Colon (tissue), 2 donors: ENCODE results near the gene C1orf159.

Experiments
- FAIRE-seq: peaks from 2 replicates; lab custom pipeline; 2012; peaks lifted over from hg19 to GRCh38; lab: Jason Lieb, UNC
- donor health status: control.
- donor health status: control.

The C1orf159 gene

DNA sequence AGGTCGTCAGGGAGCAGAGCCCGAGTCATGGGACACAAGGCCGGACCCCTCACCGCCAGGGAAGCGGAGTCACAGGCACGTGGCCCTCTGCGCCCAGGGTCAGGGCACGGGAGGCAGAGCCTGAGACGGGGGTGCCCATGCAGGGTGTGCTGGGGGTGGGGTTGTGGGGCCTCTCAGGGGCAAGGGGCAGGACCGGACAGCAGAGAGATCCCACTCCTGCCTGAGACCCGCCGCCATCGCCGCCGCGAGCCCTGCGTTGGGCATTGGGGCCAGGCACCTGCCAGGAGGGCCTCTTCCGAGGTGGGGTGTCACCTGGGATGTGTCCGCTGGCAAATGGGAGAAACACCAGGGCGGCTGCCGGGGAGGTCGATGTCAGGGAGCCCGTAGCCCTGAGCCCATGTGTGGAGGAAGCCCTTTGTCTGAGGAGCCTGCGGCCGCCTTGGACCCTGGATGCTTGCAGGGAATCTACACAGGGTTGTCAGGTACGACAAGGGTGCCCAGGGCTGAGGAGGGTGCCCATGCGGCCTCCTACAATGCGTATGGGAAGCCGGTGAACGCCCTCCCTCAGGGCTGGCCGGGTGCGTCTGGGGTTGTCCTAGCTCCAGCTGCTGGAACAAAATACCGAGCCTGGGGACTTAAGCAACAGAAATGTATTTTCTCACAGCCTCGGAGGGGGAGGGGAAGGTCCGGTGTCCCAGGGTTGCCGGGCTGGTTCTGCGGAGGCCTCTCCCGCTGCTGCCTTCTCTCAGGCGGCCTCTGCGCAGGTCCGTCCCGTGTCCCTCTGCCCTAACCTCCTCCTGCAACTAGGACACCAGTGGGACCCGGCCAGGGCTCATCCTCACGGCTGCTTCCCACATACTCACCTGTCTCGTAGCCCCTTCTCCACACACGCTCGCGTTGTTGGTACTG, 16.4 kb upstream of the C1orf159 start:
- FAIRE-seq, result no peak

DNA sequence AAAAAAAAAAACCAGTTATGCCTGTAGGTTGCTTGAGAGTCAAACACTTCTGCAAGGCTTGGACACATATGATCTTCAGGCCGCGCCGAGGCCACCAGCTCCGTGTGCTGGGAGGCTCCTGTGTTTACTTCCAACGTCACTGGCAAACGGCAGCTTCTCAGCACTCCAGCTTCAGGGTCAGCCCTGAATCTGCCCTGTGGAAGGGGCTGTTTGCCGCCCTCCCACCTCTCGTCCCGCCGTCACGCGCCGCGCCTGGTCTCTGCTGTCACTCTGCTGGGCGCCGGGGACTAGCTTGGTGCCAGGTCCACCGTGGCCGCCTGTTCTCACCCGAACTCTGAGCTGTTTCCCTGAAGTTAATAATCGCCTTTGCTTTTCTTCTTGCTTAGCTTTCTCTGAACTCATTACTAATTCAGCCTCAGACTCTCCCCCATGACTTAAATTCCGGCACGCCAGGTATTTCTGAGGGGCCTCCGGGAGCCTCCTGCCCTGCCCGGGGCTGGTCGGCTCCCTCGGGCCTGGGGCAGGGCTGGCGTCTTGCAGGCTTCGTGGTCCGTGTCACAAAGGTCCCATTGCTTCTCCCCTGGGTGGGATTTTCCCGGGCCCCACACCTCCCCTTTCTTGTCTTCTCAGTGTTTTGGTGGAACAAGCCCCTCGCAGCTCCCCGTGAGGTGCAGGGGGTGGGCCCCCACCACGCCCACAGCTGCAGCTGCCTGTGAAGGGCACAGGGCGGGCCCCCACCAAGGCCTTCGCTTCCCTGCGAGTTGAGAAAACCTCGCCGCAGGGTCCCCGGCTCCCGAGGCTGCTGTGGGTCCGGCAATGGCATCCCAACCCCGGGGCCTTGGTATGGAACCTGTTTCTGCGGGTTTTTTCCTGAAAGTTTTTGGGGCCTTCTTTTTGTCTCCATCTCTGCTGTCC, 14.6 kb upstream of the C1orf159 start:
- no peak for FAIRE-seq

DNA sequence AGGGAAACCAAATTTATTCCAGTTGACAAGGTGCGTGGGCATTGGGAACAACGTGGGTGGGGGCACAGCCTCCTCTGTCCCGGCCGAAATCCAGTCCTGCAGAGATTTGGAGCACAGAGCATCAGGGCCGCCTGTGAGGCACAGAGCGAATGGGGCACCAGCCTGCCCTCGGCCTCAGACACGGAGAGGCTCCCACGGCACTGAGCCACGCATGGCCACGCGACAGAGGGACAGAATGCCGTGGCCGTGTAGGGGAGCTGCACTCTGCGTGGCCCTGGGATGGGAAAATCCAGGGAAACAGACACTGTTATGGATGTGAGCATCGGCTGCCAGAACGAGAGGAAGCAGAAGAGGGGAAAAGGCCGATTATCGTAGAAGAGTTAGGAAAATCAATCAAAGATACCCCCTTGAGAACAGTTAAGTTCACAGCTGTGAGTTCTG, 13.5 kb upstream of the C1orf159 start:
- FAIRE-seq, result no peak

DNA sequence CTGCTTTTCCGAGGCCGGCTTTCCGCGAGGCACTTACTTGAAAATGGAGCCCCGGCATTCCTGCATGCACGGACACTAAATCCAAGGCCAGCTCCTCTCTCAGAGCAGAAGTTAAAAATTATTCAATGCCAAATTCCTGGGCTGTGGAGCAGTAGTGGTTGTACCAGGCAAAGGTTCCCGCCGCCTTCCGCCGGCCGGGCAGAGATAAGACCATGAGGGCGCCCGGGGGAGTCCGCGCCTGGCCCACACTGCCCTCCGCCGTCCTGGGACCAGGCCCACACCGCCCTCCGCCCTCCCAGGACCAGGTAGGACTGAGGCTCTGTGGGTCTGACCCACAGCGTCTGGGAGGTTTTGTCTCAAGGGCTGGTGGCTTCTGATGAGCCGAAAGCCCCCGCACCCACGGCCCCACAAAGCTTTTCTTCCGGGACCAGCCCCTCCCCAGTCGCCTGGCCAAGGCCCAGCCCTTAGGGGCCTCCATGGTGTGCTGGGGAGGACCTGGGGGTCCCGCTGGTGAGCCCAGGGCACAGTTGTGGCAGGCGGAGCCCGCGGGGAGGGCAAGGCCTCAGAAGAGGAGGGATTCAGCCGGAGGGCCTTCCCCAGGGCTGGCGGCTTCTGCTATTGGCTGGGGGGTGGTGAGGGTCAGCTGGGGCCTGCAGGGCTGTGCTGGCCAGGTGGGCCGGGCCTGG, 12.7 kb upstream of the C1orf159 start:
- FAIRE-seq, result no peak

DNA sequence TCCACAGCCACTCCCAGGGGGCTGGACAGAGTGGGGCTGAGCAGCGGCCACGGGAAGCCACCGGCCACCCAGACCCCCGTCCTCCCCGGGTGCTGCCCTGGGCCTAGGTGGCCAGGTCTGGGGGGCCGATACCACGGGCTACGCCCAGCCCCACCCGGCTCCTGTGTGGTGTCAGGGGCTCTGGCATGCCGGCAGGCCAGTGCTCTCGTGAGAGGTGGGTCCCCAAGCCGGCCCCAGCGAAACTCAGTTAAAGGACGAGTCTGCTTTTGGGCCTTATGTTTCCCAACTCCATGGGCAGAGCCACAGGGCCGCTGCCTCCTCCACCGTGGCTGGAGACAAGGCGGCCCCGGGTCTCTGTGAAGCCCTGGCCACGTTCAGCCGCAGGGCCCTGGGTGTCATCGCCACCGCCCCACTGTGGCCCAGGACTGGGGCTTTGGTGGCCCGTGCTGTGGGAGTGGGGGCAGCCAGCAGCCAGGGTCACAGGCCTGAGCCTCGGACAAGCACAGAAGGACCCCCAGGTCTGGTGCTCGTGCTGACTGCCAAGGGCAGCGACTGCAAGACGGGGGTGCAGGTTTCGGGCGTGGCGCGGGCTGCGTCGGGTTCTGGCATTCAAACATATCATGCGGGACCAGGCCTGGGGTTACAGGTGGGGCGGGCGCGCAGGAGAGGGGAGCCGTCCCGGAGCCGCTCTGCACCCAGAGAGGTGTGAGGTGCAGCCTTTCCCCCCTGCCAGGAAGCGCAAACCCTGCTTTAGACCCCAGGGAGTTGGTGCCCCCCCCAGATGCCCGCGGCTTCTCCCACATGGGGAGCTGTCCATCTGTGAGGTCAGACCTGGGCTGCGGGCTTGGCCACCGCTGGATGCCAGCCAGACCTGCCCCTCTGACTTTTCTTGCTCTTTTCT, 11.9 kb upstream of the C1orf159 start:
- FAIRE-seq, result no peak

DNA sequence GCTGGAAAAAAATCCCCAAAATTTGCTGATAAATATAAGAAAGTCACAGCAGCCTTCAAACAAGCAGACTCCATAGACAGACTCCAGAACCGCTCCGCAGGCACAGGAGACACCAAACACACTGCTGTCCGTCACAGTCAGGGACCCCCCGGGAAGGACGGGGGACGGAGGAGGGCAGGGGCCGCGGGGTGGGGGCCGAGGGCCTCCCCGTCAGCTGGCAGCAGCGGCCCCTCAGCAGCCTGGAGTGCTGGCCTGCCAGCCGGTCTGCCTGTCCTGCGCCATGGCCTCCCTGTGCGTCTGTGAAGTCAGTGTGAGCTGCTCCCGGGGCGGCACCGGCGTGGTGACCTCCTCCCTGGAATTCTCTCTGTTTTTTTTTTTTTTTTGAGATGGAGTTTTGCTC, 10.1 kb upstream of the C1orf159 start:
- FAIRE-seq, result no peak

DNA sequence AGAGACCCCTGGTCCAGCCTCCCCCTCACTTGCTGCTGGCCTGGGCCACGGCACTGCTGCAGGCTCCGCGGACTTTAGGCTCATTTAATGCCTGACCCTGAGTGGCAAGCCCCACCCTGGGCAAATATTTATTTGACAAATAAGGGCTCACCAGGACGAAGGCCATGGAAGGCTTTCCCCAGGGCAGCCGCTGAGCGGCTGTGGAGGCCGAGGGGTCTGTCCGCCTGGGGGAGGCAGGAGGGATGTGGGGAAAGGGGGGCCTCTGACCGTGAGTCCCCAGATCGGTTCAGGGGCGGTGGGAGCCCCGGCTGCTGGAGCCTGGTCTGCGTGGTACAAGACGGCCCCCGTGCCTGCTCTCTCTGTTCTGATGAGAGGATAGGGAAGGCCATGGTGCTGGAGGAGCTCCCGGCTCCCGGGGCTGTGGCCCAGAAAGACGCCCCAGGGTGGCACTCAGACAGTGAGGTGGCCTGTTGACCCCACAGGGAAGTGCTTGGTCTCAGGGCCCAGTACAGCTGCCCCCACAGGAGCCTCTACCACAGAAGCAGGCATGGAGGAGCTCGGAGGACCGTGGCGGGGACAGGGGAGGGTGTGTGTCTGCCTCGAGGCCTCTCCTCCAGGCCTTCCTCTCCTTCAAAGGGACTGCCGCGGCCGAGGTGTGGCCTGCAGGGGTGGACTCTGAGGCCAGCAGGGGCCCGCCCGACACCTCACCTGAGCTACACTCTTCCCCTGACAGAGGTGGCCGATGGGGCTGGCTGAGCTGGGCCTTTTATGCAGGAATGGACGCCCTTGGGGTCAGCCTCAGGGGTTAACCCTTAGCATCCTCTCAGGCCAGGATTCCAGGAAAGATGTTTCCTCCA, 9.1 kb upstream of the C1orf159 start:
- FAIRE-seq, result no peak

DNA sequence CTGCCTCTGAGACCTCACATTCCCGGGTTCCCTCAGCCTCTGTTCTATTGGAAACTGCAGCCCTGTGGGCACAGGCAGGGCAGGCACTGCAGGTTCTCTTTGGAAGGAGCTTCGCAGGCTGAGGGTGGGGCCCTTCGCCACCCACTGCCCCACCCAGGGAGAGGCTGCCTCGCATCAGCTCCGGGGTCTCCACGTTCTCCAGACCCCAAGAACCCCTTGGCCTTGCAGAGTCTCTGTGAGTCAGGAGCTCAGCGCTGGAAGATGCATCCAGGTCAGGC, 8.6 kb upstream of the C1orf159 start:
- no peak for FAIRE-seq

DNA sequence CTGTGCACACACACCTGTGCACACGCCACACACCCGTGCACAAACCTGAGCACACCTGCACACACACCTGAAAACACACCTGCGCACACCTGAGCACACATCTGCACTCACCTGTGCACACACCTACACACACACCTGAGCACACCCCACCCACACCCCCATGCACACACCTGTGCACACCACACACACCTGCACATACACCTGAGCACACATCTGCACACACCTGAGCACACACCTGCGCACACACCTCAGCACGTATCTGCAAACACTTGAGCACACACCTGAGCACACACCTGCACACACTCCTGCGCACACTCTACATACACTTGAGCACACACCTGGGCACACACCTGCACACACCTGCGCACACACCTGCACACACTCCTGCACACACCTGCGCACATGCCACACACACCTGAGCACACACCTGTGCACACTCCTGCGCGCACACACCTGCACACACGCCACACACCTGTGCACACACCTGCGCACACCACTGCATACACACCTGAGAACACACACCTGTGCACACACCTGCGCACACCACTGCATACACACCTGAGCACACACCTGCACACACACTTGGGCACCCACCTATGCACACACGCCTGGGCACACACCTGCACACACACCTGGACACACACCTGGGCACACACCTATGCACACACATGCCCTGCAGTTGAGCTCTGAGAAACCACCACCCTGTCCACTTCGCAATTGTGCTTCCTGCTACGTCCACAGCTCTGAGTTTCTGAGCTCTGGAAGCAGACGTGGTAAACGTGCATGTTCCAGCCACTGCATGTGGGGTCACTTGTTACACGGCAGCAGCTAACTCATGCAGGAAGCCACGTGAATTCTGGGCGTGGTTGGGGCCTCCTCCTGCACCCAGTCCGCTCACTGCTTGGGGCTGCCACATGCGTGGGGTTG, 8.0 kb upstream of the C1orf159 start:
- no peak for FAIRE-seq

DNA sequence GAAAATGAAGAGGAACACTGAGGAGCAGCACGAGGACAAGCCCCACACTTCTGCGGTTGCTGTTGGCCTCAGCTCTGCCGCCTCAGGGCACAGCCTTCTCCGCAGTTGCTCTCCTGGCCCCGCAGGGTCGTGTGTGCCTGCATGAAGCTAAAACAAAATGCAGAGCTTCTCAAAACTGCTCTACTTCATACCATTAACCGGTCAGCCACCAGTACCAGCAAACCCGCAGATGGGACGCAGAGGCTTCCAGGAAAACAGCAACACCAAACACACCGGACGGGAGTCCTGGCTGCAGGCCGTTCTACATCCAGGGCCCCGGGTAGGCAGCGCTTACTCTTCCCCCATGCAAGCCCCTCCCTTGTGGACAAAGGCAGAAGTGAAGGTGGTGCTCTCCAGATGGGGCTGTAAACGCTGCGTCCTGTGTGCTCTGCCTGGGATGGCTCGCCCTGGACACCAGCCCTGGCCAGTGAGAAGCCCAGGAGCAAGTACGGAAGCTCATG, 7.1 kb upstream of the C1orf159 start:
- FAIRE-seq, result no peak

DNA sequence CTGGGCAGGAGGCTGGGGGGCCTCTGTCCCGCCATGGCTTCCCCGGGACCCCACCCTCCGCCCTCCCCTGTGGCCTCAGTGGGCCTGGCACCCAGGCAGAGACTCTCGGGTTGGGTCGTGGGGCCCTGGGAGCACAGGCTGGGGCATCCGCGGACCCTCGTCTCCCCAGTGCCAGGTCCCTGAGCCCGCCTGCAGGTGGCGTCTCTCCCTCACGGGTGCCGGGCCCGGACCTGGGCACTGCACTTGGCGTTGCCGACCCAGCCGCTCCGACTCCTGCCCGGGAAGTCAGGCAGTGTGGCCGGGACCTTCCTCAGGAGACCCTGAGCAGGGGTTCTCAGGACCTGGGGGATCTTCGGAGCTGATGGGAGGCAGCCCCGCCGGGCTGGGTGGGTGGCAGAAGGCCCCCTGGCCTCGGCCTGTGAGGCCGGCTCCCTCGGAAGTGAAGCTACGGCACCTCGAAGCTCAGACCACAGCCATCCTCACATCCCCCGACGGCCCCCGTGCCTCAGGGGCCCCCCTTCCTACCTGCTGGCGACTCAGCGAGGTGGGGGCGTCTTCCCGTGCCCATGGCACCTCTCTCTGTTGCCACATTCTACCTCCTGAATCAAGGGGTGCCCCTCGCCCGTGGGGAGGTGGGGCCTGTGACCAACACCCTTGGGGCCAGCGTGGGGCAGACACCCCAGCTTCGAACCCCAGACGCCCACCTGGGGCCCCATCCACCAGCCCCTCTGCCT, 6.4 kb upstream of the C1orf159 start:
- FAIRE-seq, result no peak

DNA sequence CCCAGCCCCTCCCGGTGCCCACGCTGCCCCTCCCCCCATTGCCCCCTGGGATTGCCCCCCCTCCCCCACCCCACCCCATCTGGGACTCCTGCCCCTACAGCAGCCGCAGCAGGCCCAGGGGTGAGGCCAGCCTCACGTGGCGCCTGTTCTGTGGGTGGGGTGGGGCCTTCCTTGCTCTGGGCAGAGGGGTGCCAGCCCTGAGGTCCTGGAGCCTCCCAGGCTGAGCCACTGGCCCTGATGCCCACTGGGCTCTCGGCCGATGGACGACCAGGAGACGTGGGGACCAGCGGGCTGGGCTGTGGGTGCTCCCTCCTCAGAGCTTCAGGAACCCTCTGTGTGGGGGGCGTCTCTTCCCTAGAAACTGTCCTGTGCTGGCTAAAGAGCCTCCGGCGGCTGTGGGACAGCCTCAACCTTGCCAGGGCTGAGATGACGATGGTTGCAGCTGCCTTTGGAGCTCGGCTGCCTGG, 5.8 kb upstream of the C1orf159 start:
- no peak for FAIRE-seq

DNA sequence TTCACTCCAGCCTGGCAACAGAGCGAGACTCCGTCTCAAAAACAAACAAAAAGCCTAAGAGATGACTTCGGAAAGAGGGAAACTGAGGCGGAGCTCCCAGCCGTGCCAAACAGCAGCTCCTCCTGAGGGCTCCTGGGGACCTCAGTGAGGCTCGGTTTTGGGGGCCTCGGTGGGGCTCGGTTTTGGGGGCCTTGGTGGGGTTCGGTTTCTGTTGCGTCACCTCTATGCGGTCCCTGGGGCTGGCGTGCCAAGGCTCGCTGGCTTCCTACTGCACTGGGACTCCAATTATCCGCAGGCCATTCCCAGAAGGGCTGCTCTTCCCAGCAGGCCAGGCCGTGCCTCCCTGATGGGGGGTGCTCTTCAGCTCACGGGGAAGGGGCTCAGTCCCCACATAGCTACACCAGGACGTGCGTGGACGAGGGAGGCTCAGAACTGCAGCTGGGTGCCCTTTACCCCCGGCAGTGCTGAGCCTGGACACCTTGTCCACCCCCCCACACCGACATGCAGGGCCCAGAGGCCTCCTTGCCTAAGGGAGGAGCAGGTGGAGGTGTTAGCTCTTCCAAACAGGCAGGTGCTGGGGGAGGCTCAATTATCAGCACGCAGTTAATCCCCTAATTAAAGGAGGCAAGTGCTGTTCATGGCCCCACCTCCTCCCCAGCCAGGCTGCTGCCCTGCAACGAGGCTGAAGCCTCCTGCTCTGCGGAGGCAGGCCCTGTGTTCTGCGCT, 5.1 kb upstream of the C1orf159 start:
- no peak for FAIRE-seq

DNA sequence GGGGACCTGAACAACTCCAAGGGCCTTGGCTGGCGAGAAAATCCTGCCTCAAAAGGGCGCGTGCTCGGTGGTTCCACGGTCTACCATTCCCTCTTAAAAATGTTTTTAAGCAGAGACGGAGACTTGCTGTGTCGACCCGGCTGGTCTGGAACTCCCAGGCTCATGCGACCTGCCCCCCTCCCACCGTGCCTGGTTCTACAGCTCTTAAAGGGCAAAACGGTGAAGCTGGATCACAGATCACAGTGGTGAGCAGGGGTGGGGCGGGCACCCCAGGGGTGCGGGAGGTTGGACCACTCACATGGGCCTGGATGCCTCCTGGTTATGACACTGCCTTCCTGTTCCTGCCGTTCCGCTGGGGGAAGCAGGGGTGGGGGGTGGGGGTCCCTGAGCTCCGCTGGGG, 4.2 kb upstream of the C1orf159 start:
- no peak for FAIRE-seq

DNA sequence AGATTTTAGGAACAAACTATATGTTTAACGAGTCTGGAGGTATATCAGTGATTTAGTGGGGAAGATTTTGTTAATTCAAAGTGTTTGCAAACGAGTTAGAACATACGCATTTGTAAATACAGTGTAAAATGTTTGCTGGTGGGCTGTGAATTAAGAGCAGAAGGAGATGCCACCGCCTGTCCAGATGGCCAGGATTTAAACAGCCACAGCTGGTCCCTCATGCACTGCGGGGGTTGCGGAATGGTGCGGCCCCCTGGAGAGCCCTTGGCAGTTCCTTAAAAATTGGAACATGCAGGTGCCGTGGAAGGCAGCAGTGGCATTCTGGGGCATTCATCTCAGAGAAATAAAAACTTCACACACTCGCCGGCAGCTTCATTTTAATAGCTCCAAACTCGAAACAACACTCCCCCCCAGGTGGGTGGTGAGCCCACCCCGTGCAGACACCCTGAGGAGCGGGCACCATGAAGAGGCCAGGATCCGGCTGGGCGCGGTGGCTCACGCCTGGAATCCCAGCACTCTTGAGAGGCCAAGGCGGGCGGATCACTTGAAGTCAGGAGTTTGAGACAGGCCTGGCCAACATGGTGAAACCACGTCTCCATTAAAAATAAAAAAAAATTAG, 3.5 kb upstream of the C1orf159 start:
- FAIRE-seq, result no peak

DNA sequence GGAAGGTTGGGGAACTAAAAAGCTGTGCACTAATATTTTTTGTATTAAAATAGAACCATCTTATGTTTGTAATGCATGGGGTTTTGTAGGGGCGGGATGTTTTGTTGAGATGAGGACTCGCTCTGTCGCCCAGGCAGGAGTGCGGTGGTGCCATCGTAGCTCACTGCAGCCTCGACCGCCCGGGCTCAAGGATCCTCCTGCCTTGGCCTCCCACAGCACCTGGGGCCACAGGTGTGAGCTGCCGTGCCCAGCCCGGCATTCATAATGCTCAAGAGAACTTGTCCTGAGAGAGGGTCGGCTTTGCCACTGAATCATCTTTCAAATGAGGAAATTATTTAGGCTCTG, 3.0 kb upstream of the C1orf159 start:
- FAIRE-seq, result no peak
